GM19240 (cell line): ENCODE data around the gene TARBP2.

Experiments used
- DNase-seq: peaks from one replicate; pipeline ENCODE4 v3.0.0; 2011; ENCODE audit warnings: low spot score; ENCODE audit not compliant: insufficient read length

TARBP2 gene

GRCh38 chr12:53493610-53494391, 7.3 kb upstream of the TARBP2 start:
- no peak for DNase-seq

- DNase-seq, result no peak
These were observed 5.0 kb upstream of the TARBP2 start for GRCh38 chr12:53495903-53496751.

GRCh38 chr12:53496752-53497032, 4.4 kb upstream of the TARBP2 start:
- DNase-seq, result no peak

DNA sequence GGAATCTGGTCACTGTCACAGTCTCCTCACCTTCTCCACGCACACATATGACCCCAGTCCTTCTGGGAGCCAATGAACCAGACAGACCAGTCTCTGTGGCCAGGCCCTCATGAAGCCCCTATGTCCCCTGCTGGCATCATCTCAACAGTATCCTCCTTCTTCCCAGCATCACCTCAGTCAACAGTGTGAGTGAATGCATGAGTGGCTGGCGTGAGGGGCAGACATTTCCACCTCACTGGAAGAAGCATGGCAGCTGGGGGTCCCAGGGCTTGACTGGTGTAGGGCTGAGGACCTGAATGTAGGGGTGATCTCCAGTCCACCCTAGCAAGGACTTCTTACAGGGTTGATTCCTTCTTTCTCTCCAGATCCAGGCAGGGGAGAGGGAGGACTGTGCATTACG, 3.6 kb upstream of the TARBP2 start:
- no peak for DNase-seq

DNA sequence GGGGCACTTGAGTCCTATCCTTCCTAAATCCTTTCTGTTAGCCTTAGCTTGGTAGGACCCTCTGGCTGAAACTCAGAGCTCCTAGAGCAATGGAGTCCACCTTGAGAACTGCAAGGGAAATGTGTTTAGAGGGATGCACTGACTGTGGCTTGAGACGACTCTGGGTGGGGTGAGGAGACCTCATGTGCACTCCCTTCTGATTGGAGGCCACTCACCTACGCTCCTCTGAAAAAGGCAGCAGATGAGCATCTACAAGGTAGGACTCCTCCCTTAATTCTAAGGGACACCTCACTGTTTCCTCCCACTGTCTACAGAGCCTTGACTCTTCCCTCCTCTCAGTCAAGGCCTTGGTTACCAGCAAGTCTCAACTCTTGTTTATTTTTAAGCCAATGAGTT, 2.9 kb upstream of the TARBP2 start:
- DNase-seq, result no peak

GRCh38 chr12:53499266-53500141, 1.6 kb upstream of the TARBP2 start, which contains the start of gene MAP3K12:
TSS of gene MAP3K12 (minus strand) at chr12:53499458. CDS start at chr12:53487391, 12,067 bp downstream.
- DNase-seq, result no peak

DNA sequence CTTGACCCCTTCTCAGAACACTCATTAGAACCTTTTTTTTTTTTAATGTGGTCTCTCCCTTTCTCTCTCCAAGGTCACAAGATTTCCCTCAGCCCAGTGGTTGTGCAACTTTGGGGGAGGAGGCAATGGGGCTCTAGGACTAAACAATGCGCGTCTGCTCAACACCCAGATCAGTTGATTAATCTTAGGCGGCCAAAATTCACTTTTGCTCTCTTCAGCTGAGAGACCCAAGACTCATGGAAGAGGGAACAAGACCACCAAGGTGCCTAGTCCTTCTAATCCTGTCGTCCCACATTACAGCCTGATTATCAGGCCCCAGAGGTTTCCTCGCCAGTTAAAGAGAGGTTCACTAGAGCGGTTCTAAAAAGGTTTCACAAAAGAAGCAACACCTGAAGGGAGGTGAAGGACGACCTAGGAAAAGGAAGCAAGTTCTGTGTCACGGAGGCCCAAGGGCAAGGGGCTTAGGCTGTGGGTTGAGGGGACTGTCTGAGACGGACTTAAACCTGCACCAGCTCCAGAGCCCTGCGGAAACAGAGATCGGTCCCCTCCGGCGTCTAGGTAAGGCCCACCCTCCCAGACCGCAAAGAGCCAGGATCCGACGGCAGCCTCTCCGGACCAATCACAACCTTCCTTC, 824 bp upstream of the TARBP2 start:
- DNase-seq, result no peak

- no peak for DNase-seq
These were observed 615 bp downstream of the TARBP2 start for GRCh38 chr12:53501615-53502181.

DNA sequence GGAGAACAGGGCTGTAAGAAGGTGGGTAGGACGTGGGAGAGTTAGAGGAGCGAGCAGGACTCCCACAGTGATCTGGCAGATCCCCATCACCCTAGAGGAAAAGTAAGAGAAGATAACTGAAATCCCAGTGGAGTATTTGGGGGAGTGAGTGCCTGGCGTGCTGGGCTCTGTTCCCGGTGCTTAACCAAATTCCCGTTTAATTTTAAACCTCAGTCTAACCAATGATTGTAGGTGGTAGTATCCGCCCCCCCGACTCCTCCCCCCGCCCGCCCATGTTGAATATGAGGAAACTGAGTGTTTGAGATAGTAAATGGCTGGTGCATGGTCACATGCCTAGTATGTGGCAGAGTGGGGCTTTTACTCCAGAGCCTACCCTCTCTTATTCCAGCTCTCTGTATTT, 1.2 kb downstream of the TARBP2 start:
- no peak for DNase-seq

- no peak for DNase-seq
These were observed 2.1 kb downstream of the TARBP2 start for GRCh38 chr12:53502983-53503728.

DNA sequence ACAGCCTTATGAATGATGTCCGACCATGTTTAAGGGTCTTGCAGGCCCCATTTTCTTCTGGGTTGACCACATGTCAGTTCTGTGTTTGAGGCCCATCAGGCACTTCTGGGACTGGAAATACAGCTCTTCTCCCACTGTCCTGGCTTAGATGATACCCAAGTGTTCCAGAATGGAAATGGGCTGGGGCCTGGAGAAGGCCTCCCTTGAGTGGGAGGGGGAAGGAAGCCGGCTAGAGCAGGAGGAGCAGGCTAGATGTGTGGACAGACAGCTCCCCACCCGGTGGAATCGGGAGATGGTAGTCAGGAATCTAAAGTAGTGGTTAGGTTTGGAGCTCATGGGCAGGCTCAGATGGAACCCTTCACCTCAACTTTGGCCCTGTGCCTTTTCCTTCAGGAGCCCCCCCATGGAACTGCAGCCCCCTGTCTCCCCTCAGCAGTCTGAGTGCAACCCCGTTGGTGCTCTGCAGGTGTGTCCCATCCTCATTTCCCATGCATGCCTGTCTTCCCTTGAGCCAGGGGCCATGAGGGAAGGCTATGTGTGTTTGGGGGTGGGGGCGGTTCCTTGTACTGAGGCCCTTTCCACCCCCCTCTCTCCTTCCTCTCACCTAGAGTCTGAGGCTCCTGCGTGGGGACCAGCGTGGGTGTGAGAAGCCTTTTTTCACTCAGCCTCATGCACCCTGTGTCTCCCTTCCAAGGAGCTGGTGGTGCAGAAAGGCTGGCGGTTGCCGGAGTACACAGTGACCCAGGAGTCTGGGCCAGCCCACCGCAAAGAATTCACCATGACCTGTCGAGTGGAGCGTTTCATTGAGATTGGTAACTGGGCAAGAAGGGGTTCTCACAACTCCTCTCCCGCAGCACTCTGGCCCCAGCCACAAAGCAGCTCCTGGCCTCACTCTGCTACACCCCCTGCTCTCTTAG, 3.2 kb downstream of the TARBP2 start:
- DNase-seq, result no peak

GRCh38 chr12:53505086-53505485, 4.0 kb downstream of the TARBP2 start:
- DNase-seq, result no peak

DNA sequence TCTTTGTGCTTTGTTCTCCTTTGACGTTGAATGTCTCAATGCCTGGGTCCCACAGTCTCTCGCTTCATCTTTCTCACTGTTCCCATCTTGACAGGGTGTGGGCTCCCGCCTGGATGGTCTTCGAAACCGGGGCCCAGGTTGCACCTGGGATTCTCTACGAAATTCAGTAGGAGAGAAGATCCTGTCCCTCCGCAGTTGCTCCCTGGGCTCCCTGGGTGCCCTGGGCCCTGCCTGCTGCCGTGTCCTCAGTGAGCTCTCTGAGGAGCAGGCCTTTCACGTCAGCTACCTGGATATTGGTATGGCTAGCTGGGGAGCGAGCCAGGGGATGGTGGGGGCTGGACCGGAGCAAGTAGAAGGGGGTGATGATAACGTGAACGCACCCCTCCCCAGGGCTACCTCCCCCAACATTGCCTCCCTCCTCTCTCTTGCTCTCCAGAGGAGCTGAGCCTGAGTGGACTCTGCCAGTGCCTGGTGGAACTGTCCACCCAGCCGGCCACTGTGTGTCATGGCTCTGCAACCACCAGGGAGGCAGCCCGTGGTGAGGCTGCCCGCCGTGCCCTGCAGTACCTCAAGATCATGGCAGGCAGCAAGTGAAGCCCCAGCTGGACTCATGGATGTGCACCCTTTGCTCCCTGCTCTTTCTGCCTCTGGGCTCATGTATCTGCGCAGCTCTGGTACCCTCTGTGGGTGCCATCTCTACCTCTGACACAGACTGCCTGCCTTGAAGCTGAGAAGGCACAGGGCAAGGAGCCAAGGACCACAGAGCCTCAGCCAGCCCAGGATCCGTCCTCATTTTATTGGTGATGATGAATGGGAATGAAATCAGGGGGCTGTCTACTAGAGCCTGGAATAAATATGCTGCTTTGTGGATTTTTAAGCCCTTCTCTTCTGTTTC, 4.7 kb downstream of the TARBP2 start:
- no peak for DNase-seq

- DNase-seq, result no peak
These were observed 5.3 kb downstream of the TARBP2 start for GRCh38 chr12:53506450-53506785.

- no peak for DNase-seq
These were observed 6.0 kb downstream of the TARBP2 start, which contains the start of gene NPFF for GRCh38 chr12:53506881-53507602. TSS of gene NPFF (minus strand) at chr12:53507484. CDS start at chr12:53507474, 10 bp downstream.

- no peak for DNase-seq
These were observed 6.5 kb downstream of the TARBP2 start for GRCh38 chr12:53507603-53507885.

GRCh38 chr12:53508534-53509170, 7.6 kb downstream of the TARBP2 start:
- DNase-seq, result peak; percentile 61
